GM18870 (cell line): ENCODE measurements around the gene PTPRR.
A peak's percentile ranks its signal among the peaks of the same experiment; 100 is the strongest.
"Not testable (repeated sequence)": the region's sequence is repeated elsewhere in the genome, so short reads cannot be mapped to it uniquely, and the experiment has no call there.

Experiments used
- ATAC-seq: cut with Tn5 transposase; IDR thresholded peaks from one replicate; pipeline ENCODE4 v1.9.1; 2021; ENCODE audit warnings: moderate library complexity; ENCODE audit not compliant: unreplicated experiment

PTPRR gene

GRCh38 chr12:70752327-70752726 is 168.2 kb downstream of the PTPRR start:
- ATAC-seq, result no peak

DNA sequence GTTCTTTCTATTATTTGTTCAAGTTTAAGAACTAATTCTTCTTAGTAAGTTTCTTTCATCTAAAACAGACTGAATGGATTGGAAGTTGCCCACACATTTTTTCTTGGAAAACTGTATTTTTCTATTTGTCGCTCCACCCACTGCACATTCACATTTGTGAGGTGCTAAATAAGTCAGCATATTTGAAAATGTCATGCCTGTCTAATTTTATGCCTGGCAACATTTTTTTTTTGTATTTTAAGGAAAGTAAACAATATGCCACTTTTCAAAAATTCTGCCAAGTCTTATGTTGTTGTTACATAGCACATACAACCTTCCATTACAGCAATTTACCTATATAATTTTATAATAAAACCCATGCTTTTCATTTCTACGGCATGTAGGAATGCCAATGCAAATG is 170.6 kb downstream of the PTPRR start:
- ATAC-seq, result no peak

DNA sequence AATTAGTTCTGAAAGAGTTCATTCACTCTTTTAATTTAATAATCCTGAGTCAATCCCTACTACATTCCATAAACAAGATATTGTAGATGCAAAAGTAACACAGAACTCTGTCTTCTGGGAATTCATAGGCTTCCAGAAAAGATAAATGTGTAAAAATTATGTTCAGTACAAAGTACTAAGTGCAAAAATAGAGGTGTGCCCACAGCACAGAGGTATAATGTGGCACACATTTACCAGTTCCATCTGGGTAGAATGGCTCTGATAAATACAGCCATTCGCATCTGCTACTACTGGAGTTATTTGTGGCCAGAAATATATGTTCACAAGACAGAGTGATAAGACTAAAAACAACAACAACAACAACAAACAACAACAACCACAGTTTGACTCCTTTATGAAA is 171.7 kb downstream of the PTPRR start:
- ATAC-seq, result no peak

DNA sequence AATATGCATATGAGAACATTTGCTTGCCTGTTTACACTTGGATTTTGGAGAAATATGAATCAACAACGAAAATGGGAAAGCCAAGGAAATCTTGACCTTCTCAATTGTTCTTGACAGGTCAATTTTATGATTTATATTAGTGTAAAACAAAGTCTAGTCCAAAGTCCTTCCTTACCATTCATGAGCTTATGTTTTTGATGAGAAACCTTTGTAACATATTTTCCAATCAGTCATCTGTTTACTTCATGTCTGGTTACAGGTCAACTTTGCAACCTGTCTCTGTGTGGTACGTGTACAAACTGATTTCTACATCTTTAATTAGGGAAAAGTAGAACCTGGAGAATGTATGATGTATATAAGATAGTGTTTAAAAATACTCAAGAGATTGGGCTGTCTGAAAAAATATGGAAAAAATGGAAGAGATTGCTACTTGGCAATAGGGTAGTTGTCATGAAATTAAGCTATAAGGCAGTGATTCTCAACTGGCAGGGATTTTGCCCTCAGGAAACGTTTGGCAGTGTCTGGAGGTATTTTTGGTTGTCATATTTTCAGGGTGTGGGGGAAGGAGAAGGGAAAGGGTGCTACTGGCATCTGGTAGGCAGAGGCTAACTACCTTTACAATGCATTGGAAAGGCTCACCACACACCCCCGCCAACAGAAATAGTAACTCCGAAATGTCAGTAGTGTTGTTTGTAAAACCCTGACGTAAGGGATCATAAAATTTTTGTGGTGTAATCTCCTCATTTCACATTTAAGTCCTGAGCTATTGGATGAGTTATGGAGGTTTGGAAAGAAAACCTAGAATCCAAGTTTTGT is 172.9 kb downstream of the PTPRR start:
- ATAC-seq, result no peak

GRCh38 chr12:70745048-70745447 is 175.5 kb downstream of the PTPRR start:
- no peak for ATAC-seq

- no peak for ATAC-seq
Measured at GRCh38 chr12:70744178-70744577, 176.4 kb downstream of the PTPRR start.

DNA sequence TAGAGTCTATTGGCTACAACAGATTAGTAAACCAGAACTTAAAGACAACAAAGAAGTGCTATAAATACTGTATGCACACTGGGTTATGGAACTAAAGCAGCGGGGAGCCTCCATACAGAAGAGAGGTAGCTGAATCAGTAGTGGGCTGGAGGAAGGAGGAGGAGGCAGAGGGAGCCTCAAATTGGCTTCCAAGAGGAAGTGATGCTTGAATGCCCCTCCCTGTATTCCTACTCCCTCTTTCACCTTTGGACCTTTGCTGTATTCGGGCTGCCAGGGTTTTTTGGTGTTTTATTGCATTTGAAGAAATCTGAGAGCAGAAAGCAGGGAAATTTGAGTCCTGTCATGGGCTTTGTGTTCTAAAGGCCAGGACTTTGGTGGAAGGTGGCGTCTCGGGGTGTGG is 179.3 kb downstream of the PTPRR start:
- ATAC-seq, result no peak

DNA sequence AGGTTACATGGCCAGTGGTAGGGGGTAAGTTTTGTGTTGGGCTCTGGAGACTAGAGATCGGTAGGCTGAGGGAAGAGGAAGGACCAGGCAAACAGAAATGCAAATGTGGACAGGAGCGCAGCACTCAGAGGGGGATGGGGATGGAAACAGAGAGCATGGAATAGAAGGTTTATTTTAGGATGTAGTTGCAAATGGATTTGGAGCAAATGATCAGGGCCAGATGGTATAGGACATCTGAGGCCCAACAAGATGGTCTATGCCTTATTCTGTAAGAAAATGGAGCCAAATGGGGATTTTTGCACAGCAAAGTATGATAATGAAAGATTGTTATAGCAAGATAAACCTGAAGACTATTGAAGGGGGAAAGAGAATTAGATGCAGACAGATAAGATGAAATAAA is 180.8 kb downstream of the PTPRR start:
- ATAC-seq, result no peak

DNA sequence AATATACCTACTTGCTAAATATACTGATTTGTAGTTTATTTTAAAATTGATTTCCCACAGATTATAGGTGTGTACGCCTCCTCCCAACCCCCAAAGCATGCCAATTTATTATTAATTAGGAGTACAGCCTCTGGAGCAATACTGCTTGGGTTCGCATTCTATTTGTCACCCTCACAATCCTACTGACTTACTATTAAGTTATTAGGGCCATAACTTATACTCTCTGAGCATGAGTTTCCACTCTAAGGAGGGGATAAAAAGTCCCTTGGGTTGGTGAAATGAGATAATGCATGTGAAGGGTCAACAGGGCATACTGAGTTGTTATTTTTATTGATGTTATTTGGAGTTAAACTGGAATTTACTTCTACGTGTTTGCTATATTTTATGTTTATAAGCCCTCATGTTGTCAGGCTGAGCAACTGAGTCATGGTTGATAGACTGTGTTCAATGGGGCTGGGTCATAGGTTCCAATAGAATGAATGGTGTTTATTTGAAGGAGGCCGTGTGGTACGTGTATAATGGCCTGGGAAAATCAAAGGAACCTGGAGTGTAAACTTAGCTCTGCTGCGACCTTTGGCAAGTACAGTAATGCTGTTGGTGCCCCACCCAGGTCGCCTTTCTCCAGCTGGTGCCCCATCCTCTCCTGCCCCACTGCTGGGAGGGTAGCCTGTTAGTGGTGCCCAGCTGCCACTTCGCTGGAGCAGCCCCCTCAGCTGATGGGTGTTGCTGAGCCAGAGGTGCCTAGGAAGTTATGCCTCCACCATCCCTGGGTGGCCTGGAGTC is 184.0 kb downstream of the PTPRR start:
- ATAC-seq, result no peak

DNA sequence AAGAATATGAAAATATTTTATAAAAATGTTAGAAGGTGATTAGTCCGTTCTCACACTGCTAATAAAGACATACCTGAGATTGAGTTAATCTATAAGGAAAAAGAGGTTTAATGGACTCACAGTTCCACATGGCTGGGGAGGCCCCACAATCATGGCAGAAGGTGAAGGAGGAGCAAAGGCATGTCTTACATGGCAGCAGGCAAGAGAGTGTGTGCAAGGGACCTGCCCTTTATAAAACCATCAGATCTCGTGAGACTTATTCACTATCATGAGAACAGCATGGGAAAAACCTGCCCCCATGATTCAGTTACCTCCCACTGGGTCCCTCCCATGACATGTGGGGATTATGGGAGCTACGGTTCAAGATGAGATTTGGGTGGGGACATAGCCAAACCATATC is 185.3 kb downstream of the PTPRR start:
- not testable (repeated sequence) for ATAC-seq

DNA sequence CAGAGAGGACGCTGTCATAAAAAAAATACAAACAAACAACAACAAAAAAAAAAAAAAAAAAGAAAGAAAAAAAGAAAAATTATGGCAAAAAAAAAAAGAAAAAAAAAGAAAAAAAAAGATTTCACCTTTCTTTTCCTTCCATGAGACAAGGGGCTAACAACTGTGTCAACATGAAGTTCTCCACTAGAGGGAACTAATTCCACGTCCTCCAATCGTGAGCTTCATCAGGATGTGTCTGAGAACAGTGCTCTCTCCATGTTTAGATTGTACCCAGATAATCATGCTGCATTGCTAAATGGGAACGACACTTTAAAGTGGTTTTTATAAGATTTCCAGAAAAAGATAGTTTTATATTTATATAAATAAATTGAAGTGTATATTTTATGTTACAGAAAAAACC is 187.2 kb downstream of the PTPRR start:
- ATAC-seq, result peak; percentile 96

- ATAC-seq, result no peak
Measured at GRCh38 chr12:70732287-70732686, 188.3 kb downstream of the PTPRR start.

DNA sequence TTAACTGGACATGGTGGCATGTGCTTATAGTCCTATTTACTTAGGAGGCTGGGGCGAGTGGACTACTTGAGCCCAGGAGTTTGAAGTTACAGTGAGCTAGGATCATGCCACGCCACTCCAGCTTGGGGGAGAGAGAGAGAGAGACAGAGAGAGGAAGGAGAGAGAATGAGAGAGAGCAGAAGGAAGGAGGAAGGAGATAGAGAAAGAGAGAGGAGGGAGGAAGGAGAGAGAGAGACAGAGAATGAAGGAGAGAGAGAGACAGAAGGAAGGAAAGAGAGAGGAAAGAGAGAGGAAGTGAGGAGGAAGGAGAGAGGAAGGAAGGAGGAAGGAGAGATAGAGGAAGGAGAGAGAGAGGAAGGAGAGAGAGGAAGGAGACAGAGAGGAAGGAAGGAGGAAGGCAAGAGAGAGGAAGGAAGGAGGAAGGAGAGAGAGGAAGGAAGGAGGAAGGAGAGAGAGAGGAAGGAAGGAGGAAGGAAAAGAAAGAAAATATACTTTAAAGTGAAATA is 189.8 kb downstream of the PTPRR start:
- ATAC-seq, result no peak

GRCh38 chr12:70724444-70724843 is 196.1 kb downstream of the PTPRR start:
- no peak for ATAC-seq

- no peak for ATAC-seq
Measured at GRCh38 chr12:70722584-70723343, 197.8 kb downstream of the PTPRR start.

DNA sequence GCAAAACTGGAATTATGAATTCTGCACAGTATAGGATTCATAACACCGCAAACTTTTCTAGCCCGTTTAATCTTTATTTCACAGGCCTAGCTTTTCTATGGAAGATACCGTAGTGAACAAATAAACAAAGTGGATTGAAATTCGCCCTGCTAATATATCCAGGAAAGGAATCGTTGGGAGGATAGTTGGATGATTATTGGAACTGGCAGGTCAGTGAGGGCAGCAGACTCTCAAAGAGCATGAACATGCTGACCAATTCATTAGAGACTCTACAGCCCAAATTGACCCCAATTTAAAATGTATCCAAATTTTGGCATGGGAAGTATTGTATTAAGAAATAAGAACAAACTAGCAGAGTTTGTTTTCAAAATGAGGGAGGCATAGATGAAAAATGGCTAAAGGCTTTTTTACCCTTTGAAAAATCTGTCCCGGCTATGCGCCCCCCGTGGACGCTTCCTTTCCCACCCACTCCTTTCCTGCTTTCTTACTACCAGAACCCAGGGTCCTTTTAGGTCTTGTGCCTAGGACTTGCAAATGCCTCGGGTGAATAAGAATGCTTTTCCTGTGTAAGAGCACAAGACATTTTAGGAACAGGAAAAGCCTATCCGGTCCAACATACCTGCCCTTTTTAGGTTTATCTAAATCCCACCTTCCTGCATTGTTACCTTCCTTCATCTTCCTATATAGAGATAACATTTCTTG is 198.7 kb downstream of the PTPRR start:
- ATAC-seq, result no peak

- no peak for ATAC-seq
Measured at GRCh38 chr12:70721216-70721615, 199.3 kb downstream of the PTPRR start.

- no peak for ATAC-seq
Measured at GRCh38 chr12:70719672-70720420, 200.7 kb downstream of the PTPRR start.

- no peak for ATAC-seq
Measured at GRCh38 chr12:70719071-70719470, 201.5 kb downstream of the PTPRR start.

GRCh38 chr12:70711831-70712230 is 208.7 kb downstream of the PTPRR start:
- no peak for ATAC-seq
